ENCODE measurements around the gene SH3BGRL3. TPM values are rescaled to one million over a fixed set of nuclear protein-coding genes. Genes with fewer than 3 reads are reported as not detected.
A peak's percentile ranks its signal among the peaks of the same experiment; 100 is the strongest.

SH3BGRL3 gene
- polyA plus RNA-seq, 3 donors = 478 to 1,744 (median 1,706) TPM

DNA sequence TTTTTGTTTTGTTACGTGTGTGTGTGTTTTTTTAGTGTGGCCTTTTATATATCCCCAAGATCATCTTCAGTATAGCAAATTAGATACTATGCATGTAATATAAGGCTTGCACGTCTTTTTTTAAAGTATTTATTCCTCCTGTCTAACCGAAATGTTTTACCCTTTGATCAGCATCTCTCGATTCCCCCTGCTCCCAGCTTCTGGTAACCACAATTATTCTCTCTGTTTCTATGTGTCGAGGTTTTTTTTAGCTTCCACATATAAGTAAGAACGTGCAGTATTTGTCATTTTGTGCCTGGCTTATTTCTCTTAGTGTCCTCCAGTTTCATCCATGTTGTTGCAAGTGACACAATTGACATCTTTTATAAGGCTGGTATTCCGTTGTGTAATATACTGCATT lies 27.2 kb upstream of the SH3BGRL3 start:
- H3K27me3 Mint-ChIP-seq (ENCODE audit: low read depth in 3 of 3) = no peaks in the 10 kb centered on the region
- no peak overlapping the region for H3K9ac ChIP-seq (ENCODE audit: insufficient read depth, low read length, poor library complexity, severe bottlenecking)
- H3K27ac Mint-ChIP-seq = no peak overlapping the region
- H4K20me1 ChIP-seq (ENCODE audit: insufficient read depth, low read length) = no peaks in the 10 kb centered on the region
- DNase-seq = no peak
- no peak overlapping the region for H3K27ac ChIP-seq (ENCODE audit: low read depth in 1 of 2, low read length in 2 of 2)
- no peaks in the 10 kb centered on the region for H3K4me1 ChIP-seq (ENCODE audit: control insufficient read depth in 1 of 2, insufficient read depth in 2 of 2, low read length in 2 of 2)
- no CpG with 5 or more reads among the region's 7 CpGs for WGBS (ENCODE audit: insufficient coverage)
- H3K4me1 Mint-ChIP-seq = no peaks in the 10 kb centered on the region
- no peak overlapping the region for H3K4me2 ChIP-seq (replicated peaks; ENCODE audit: extremely low read depth, low read length, poor library complexity, severe bottlenecking)
- no peak overlapping the region for H3K4me3 Mint-ChIP-seq
- H3K9me3 Mint-ChIP-seq = no peaks in the 10 kb centered on the region
- H3K36me3 ChIP-seq (replicated peaks in 1 of 2; ENCODE audit: control insufficient read depth in 1 of 2, insufficient read depth in 2 of 2, low read length in 2 of 2) = peaks cover 44 to 80% of the 10 kb centered on the region in 2 donors
- intact Hi-C loops (cut with micrococcal nuclease) = no loop called here
- H3K79me2 ChIP-seq (ENCODE audit: insufficient read depth, low read length) = peaks cover 73% of the 10 kb centered on the region
- H3K36me3 Mint-ChIP-seq = peaks cover 61 to 87% of the 10 kb centered on the region in 2 donors
- no peaks in the 10 kb centered on the region for H3K27me3 ChIP-seq (ENCODE audit: control insufficient read depth in 2 of 2, insufficient read depth in 2 of 2, low read length in 2 of 2)
- no peak overlapping the region for H3K4me3 ChIP-seq (replicated peaks in 1 of 3; ENCODE audit: low read depth in 2 of 3, low read length in 3 of 3)
- H2AFZ ChIP-seq (ENCODE audit: insufficient read depth, low read depth, low read length, poor library complexity, severe bottlenecking) = no peak overlapping the region
- no peaks in the 10 kb centered on the region for H3K9me3 ChIP-seq (replicated peaks in 1 of 2; ENCODE audit: control insufficient read depth in 1 of 2, insufficient read depth in 1 of 2, low read length in 2 of 2)
- TF ChIP-seq, protein P1, sequence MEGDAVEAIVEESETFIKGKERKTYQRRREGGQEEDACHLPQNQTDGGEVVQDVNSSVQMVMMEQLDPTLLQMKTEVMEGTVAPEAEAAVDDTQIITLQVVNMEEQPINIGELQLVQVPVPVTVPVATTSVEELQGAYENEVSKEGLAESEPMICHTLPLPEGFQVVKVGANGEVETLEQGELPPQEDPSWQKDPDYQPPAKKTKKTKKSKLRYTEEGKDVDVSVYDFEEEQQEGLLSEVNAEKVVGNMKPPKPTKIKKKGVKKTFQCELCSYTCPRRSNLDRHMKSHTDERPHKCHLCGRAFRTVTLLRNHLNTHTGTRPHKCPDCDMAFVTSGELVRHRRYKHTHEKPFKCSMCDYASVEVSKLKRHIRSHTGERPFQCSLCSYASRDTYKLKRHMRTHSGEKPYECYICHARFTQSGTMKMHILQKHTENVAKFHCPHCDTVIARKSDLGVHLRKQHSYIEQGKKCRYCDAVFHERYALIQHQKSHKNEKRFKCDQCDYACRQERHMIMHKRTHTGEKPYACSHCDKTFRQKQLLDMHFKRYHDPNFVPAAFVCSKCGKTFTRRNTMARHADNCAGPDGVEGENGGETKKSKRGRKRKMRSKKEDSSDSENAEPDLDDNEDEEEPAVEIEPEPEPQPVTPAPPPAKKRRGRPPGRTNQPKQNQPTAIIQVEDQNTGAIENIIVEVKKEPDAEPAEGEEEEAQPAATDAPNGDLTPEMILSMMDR (IDR thresholded peaks at IDR 0.05) = no peak

- TF ChIP-seq, protein P1 (IDR thresholded peaks at IDR 0.05) = no peak
- DNase-seq = no peak
- Histone ChIP-seq H4K20me1 (ENCODE audit: insufficient read depth, low read length) (no peaks in the 10 kb centered on the region), H3K27me3 (ENCODE audit: control insufficient read depth in 2 of 2, insufficient read depth in 2 of 2, low read length in 2 of 2) (no peaks in the 10 kb centered on the region), H3K4me3 (replicated peaks in 1 of 3; ENCODE audit: low read depth in 2 of 3, low read length in 3 of 3) (no peak overlapping the region), H3K36me3 (replicated peaks in 1 of 2; ENCODE audit: control insufficient read depth in 1 of 2, insufficient read depth in 2 of 2, low read length in 2 of 2) (peaks cover 48 to 78% of the 10 kb centered on the region in 2 donors), H3K4me1 (ENCODE audit: control insufficient read depth in 1 of 2, insufficient read depth in 2 of 2, low read length in 2 of 2) (peaks cover 15% of the 10 kb centered on the region in 2 donors), H3K4me2 (replicated peaks; ENCODE audit: extremely low read depth, low read length, poor library complexity, severe bottlenecking) (no peak overlapping the region), H2AFZ (ENCODE audit: insufficient read depth, low read depth, low read length, poor library complexity, severe bottlenecking) (no peak overlapping the region), H3K9ac (ENCODE audit: insufficient read depth, low read length, poor library complexity, severe bottlenecking) (no peak overlapping the region), H3K9me3 (replicated peaks in 1 of 2; ENCODE audit: control insufficient read depth in 1 of 2, insufficient read depth in 1 of 2, low read length in 2 of 2) (no peaks in the 10 kb centered on the region), H3K27ac (ENCODE audit: low read depth in 1 of 2, low read length in 2 of 2) (no peak overlapping the region), H3K79me2 (ENCODE audit: insufficient read depth, low read length) (peaks cover 66% of the 10 kb centered on the region)
- Mint-ChIP-seq H3K27ac (peak overlapping the region in 1 of 7 donors; percentile 47), H3K4me3 (no peak overlapping the region), H3K27me3 (ENCODE audit: low read depth in 3 of 3) (no peaks in the 10 kb centered on the region), H3K9me3 (no peaks in the 10 kb centered on the region), H3K4me1 (peaks cover 15% of the 10 kb centered on the region), H3K36me3 (peaks cover 61 to 87% of the 10 kb centered on the region in 2 donors)
- intact Hi-C loops (cut with micrococcal nuclease) = no loop called here
- no CpG with 5 or more reads among the region's 3 CpGs for WGBS (ENCODE audit: insufficient coverage)
These were observed 25.5 kb upstream of the SH3BGRL3 start for GRCh38 chr1:26254404-26254803.
